Measurements from ENCODE around the gene LRP6.

- TF ChIP-seq CTCF (IDR thresholded peaks at IDR 0.05): no peak
- TF ChIP-seq POLR2A (IDR thresholded peaks at IDR 0.05): no peak
- TF ChIP-seq EP300 (IDR thresholded peaks at IDR 0.05): no peak
Measured at GRCh38 chr12:12226187-12226586, 40.7 kb downstream of the LRP6 start.

All from ovary (tissue), 3 donors.